ENCODE data around the gene LAMA3.

Gene LAMA3

DNA sequence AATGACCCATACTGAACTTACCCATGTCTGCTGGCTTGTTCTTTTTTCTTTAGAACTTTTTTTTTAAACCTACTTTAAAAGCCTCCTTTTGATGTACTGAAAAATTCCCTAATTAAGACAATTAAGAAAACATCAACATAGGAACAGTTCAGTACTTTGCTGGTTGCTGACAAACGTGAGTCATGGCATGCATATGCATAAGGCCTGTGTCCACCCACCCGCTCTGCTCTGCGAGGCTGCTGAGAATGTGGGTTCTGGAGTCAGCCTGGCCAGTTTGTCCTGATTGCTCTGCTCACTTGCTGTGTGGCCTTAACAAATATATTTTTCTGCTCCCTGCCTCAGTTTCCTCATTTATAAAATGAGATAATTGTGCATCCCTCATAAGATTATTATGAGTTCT, 27.3 kb downstream of the LAMA3 start:
- Histone ChIP-seq H3K4me2 (ENCODE audit: low read depth, low read length, poor library complexity, severe bottlenecking) (no peak overlapping the region), H3K9me3 (ENCODE audit: insufficient read depth, low read depth, low read length) (no peaks in the 10 kb centered on the region), H3K36me3 (ENCODE audit: insufficient read depth, low read length) (no peaks in the 10 kb centered on the region), H3K79me2 (ENCODE audit: insufficient read depth, low read length) (no peaks in the 10 kb centered on the region), H3K4me3 (ENCODE audit: low read length, poor library complexity, severe bottlenecking) (no peak overlapping the region), H4K20me1 (ENCODE audit: insufficient read depth, low read length, poor library complexity, severe bottlenecking) (no peaks in the 10 kb centered on the region), H3K4me1 (ENCODE audit: insufficient read depth, low read length, poor library complexity, severe bottlenecking) (peaks cover 24% of the 10 kb centered on the region), H3K9me2 (replicated peaks; ENCODE audit: low read depth, low read length) (no peaks in the 10 kb centered on the region), H2AFZ (ENCODE audit: low read length) (no peak overlapping the region), H3K27me3 (ENCODE audit: insufficient read depth, low read length, poor library complexity, severe bottlenecking) (no peaks in the 10 kb centered on the region), H3K9ac (ENCODE audit: low read depth, low read length, poor library complexity, severe bottlenecking) (no peak overlapping the region), H3F3A (ENCODE audit: low read depth) (no peaks in the 10 kb centered on the region)
- TF ChIP-seq EZH2phosphoT487 (IDR thresholded peaks at IDR 0.05; ENCODE audit: borderline replicate concordance), result no peak
- TF ChIP-seq, protein P1, sequence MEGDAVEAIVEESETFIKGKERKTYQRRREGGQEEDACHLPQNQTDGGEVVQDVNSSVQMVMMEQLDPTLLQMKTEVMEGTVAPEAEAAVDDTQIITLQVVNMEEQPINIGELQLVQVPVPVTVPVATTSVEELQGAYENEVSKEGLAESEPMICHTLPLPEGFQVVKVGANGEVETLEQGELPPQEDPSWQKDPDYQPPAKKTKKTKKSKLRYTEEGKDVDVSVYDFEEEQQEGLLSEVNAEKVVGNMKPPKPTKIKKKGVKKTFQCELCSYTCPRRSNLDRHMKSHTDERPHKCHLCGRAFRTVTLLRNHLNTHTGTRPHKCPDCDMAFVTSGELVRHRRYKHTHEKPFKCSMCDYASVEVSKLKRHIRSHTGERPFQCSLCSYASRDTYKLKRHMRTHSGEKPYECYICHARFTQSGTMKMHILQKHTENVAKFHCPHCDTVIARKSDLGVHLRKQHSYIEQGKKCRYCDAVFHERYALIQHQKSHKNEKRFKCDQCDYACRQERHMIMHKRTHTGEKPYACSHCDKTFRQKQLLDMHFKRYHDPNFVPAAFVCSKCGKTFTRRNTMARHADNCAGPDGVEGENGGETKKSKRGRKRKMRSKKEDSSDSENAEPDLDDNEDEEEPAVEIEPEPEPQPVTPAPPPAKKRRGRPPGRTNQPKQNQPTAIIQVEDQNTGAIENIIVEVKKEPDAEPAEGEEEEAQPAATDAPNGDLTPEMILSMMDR (conservative IDR thresholded peaks at IDR 0.05; ENCODE audit: low read length), result no peak

DNA sequence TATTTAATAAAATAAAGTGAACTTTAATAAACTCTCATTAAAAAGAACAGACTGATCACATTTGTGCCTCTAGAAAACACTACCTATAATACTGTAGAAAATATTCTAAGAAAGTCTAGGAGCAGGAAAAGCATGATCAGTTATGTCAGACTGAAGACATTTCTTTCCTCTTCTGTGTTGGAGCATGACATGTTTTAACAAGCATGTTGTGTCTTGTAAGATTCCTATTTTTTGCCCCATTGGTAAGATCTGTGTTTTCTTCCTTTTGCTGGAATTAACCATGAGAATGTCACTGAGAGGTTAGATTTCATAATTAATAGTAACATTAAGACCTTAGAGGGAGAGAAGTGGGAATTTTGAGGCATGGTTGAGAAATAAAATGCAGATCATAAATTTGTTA, 27.7 kb downstream of the LAMA3 start:
- Histone ChIP-seq H3K79me2 (ENCODE audit: insufficient read depth, low read length) (no peaks in the 10 kb centered on the region), H3K36me3 (ENCODE audit: insufficient read depth, low read length) (no peaks in the 10 kb centered on the region), H3K9me3 (ENCODE audit: insufficient read depth, low read depth, low read length) (no peaks in the 10 kb centered on the region), H3K9me2 (replicated peaks; ENCODE audit: low read depth, low read length) (no peaks in the 10 kb centered on the region), H3K27me3 (ENCODE audit: insufficient read depth, low read length, poor library complexity, severe bottlenecking) (no peaks in the 10 kb centered on the region), H2AFZ (ENCODE audit: low read length) (no peak overlapping the region), H3F3A (ENCODE audit: low read depth) (no peaks in the 10 kb centered on the region), H4K20me1 (ENCODE audit: insufficient read depth, low read length, poor library complexity, severe bottlenecking) (no peaks in the 10 kb centered on the region), H3K4me3 (ENCODE audit: low read length, poor library complexity, severe bottlenecking) (no peak overlapping the region), H3K9ac (ENCODE audit: low read depth, low read length, poor library complexity, severe bottlenecking) (no peak overlapping the region), H3K4me2 (ENCODE audit: low read depth, low read length, poor library complexity, severe bottlenecking) (no peak overlapping the region), H3K4me1 (ENCODE audit: insufficient read depth, low read length, poor library complexity, severe bottlenecking) (peaks cover 19% of the 10 kb centered on the region)
- TF ChIP-seq, protein P1 (conservative IDR thresholded peaks at IDR 0.05; ENCODE audit: low read length), result no peak
- no peak for TF ChIP-seq EZH2phosphoT487 (IDR thresholded peaks at IDR 0.05; ENCODE audit: borderline replicate concordance)

- no peaks in the 10 kb centered on the region for H3K36me3 ChIP-seq (ENCODE audit: insufficient read depth, low read length)
- no peak overlapping the region for H2AFZ ChIP-seq (ENCODE audit: low read length)
- H3K4me2 ChIP-seq (ENCODE audit: low read depth, low read length, poor library complexity, severe bottlenecking), result no peak overlapping the region
Observed at GRCh38 chr18:23718243-23718720, 29.0 kb downstream of the LAMA3 start.

More at GRCh38 chr18:23718243-23718720, 29.0 kb downstream of the LAMA3 start:
- no peak overlapping the region for H3K9ac ChIP-seq (ENCODE audit: low read depth, low read length, poor library complexity, severe bottlenecking)
- no peaks in the 10 kb centered on the region for H3F3A ChIP-seq (ENCODE audit: low read depth)
- no peaks in the 10 kb centered on the region for H3K9me3 ChIP-seq (ENCODE audit: insufficient read depth, low read depth, low read length)
- H4K20me1 ChIP-seq (ENCODE audit: insufficient read depth, low read length, poor library complexity, severe bottlenecking), result no peaks in the 10 kb centered on the region
- no peak overlapping the region for H3K4me3 ChIP-seq (ENCODE audit: low read length, poor library complexity, severe bottlenecking)
- no peaks in the 10 kb centered on the region for H3K27me3 ChIP-seq (ENCODE audit: insufficient read depth, low read length, poor library complexity, severe bottlenecking)
- H3K4me1 ChIP-seq (ENCODE audit: insufficient read depth, low read length, poor library complexity, severe bottlenecking), result peaks cover 10% of the 10 kb centered on the region
- H3K79me2 ChIP-seq (ENCODE audit: insufficient read depth, low read length), result no peaks in the 10 kb centered on the region
- no peak for TF ChIP-seq EZH2phosphoT487 (IDR thresholded peaks at IDR 0.05; ENCODE audit: borderline replicate concordance)
- TF ChIP-seq, protein P1 (conservative IDR thresholded peaks at IDR 0.05; ENCODE audit: low read length), result no peak
- no peaks in the 10 kb centered on the region for H3K9me2 ChIP-seq (replicated peaks; ENCODE audit: low read depth, low read length)

Measured in Loucy (cell line).